H1 (cell line): ENCODE results near the gene PALD1. TPM values are rescaled to one million over a fixed set of nuclear protein-coding genes. Genes with fewer than 3 reads are reported as not detected.

Experiments
- CBX5 ChIP-seq: fragments of 300-800, 300-1000 bp; sonication (generic); IDR thresholded peaks from 2 replicates; pipeline ENCODE4 v1.7.1; 2016; ENCODE audit warnings: antibody characterized with exemption, low read length, low read depth
- EGR1 ChIP-seq: IDR thresholded peaks from 2 replicates; pipeline ENCODE4 v1.6.1; 2011; ENCODE audit warnings: low read depth, low read length, borderline replicate concordance
- GABPA ChIP-seq: IDR thresholded peaks from 2 replicates; pipeline ENCODE4 v1.6.1; 2011; ENCODE audit warnings: mild to moderate bottlenecking, low read length, moderate library complexity, borderline replicate concordance; ENCODE audit not compliant: insufficient read depth
- HDAC2 ChIP-seq, 2 experiments: fragments of 300-600 bp in 1 of 2; sonication (generic) in 1 of 2; IDR thresholded peaks; 2 replicates each; pipeline ENCODE4 v1.6.1; 2011 to 2012; ENCODE audit warnings: low read depth in 2 of 2, low read length in 2 of 2, mild to moderate bottlenecking in 2 of 2, moderate library complexity in 2 of 2, borderline replicate concordance in 1 of 2, inconsistent platforms in 1 of 2
- MAFK ChIP-seq: IDR thresholded peaks from 2 replicates; pipeline ENCODE4 v1.6.1; 2012; ENCODE audit warnings: low read depth, mild to moderate bottlenecking, improper control_type of control experiment, low read length
- POLR2A ChIP-seq, 2 experiments: IDR thresholded peaks; 1 replicate in 1 of 2; 2 replicates in 1 of 2; pipeline ENCODE4 v1.6.1; 2011; ENCODE audit warnings: low read depth in 2 of 2, low read length in 2 of 2, mild to moderate bottlenecking in 2 of 2; ENCODE audit errors: control extremely low read depth in 1 of 2
- POLR2AphosphoS5 ChIP-seq: IDR thresholded peaks from 2 replicates; pipeline ENCODE4 v1.6.1; 2011; ENCODE audit warnings: low read depth, low read length
- RAD21 ChIP-seq, 2 experiments: IDR thresholded peaks in 1 of 2; conservative IDR thresholded peaks in 1 of 2; 2 replicates each; pipeline ENCODE4 v1.6.1; 2011; ENCODE audit warnings: low read depth in 2 of 2, low read length in 2 of 2, improper control_type of control experiment in 1 of 2, inconsistent platforms in 1 of 2, mild to moderate bottlenecking in 1 of 2, moderate library complexity in 1 of 2
- RBBP5 ChIP-seq: IDR thresholded peaks from 2 replicates; pipeline ENCODE4 v1.7.1; 2012; ENCODE audit warnings: low read depth, mild to moderate bottlenecking, inconsistent platforms, low read length, moderate library complexity, borderline replicate concordance
- RXRA ChIP-seq: IDR thresholded peaks from 2 replicates; pipeline ENCODE4 v1.6.1; 2011; ENCODE audit warnings: low read depth, mild to moderate bottlenecking, low read length, moderate library complexity; ENCODE audit not compliant: insufficient read depth
- SIN3A ChIP-seq, 2 experiments: IDR thresholded peaks in 1 of 2; conservative IDR thresholded peaks in 1 of 2; 2 replicates each; pipeline ENCODE4 v1.6.1; 2011 to 2012; ENCODE audit warnings: low read length in 2 of 2, improper control_type of control experiment in 1 of 2, low read depth in 1 of 2, mild to moderate bottlenecking in 1 of 2
- SUZ12 ChIP-seq: fragments of 200-600 bp; sonication (generic); IDR thresholded peaks from 2 replicates; pipeline ENCODE4 v1.6.1; 2012; ENCODE audit warnings: mild to moderate bottlenecking, inconsistent platforms, low read length, moderate library complexity, mixed read lengths
- YY1 ChIP-seq: IDR thresholded peaks from 2 replicates; pipeline ENCODE4 v1.6.1; 2011; ENCODE audit warnings: low read depth, mild to moderate bottlenecking, low read length
- polyA plus RNA-seq, 7 experiments: library from polyadenylated mRNA; depleted of rRNA in 3 of 7; stranded (reverse) in 5 of 7; unstranded in 2 of 7; fragments of >200 nt in 5 of 7; fragments of 200-250 nt in 2 of 7; gene quantifications; 1 replicate in 5 of 7; 2 replicates in 1 of 7; 4 replicates in 1 of 7; pipeline versions ENCODE4 v1.2.1 to v1.2.3, GENCODE V29; 2011 to 2013; ENCODE audit warnings: missing spikeins in 2 of 7, mixed read lengths in 2 of 7
- total RNA-seq: library from RNA; stranded (reverse); fragmentation: NEBNext Ultra II Directional; extraction: Animal tissue kit (Norgen Biotek cat#: 25700); gene quantifications from 2 replicates; pipeline ENCODE4 v1.2.1, GENCODE V29; 2021

Gene PALD1
- total and polyA plus RNA-seq, 2 of the 8 experiments (the other 6 are each of a cell fraction or from before 2014, with no cell fraction given) = 13.3 to 32.8 TPM

DNA sequence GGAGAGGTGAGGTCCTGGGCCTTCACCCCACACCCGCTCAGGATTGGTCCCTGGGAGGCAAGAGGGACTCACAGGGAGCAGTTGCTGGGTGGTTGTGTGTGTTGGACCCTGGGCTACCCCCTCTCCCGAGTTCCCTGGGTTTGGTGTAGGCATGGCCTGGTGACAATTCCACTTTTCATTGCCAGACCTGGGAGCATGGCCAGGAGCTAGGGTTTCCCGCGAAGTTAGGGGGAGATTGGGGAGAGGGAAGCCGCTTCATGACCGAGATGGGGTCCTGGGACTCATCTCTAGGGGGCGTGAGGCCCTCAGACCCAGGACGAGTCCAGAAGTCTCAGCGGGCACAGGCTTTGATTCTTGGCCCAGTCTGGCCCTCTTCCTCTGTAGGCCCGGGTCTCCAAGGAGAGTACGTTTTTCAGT, 606 bp downstream of the PALD1 start (continued):
- TF ChIP-seq POLR2AphosphoS5 (no peak), YY1 (no peak), MAFK (no peak), POLR2A (IDR thresholded peaks at IDR 0.05; ENCODE audit: control extremely low read depth in 1 of 2, low read depth in 2 of 2, low read length in 2 of 2) (no peak), SUZ12 (no peak), RXRA (no peak), RAD21 (IDR thresholded peaks at IDR 0.05 in 1 of 2, conservative IDR thresholded peaks at IDR 0.05 in 1 of 2; ENCODE audit: low read depth in 2 of 2, low read length in 2 of 2) (peak; percentile 26 to 39; a peak in 2 of 4 replicates), EGR1 (0 out of 2 replicates have a peak, but pooled peaks have one; percentile 7), RBBP5 (no peak), GABPA (0 out of 2 replicates have a peak, but pooled peaks have one; percentile 59), CBX5 (no peak), HDAC2 (IDR thresholded peaks at IDR 0.05; ENCODE audit: borderline replicate concordance in 1 of 2, low read depth in 2 of 2, low read length in 2 of 2) (no peak), SIN3A (conservative IDR thresholded peaks at IDR 0.05 in 1 of 2, IDR thresholded peaks at IDR 0.05 in 1 of 2; ENCODE audit: low read depth in 1 of 2, low read length in 2 of 2) (0 out of 4 replicates have a peak, but pooled peaks of 1 of the 2 experiments have one; percentile 39)
- TF ChIP-seq, all 59 proteins: peak for 6
